GM21423 (cell line): ENCODE measurements around the gene PHLDB1.

ENCODE experiments used
- ATAC-seq: cut with Tn5 transposase; IDR thresholded peaks from one replicate; pipeline ENCODE4 v1.9.1; 2021; ENCODE audit warnings: mild to moderate bottlenecking, moderate library complexity; ENCODE audit not compliant: unreplicated experiment

PHLDB1 gene

DNA sequence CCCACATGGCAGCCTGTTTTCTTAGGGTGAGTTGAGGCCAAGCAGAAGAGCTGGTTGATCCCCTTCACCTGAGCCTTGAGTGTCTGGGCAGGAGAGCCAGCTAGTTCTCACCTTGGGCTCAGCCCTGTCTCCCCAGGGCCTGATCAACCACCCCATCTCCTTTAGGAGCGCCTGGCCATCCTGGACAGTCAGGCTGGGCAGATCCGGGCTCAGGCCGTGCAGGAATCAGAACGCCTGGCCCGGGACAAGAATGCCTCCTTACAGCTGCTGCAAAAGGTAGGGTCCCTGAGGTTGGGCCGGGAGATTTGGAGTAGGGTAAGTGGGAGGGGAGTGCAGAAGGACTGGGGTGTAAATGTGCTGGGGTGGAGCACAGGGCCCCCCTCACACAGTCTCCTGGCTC lies 31.3 kb downstream of the PHLDB1 start:
- ATAC-seq: no peak

GRCh38 chr11:118639899-118640298 lies 32.5 kb downstream of the PHLDB1 start:
- ATAC-seq: no peak

DNA sequence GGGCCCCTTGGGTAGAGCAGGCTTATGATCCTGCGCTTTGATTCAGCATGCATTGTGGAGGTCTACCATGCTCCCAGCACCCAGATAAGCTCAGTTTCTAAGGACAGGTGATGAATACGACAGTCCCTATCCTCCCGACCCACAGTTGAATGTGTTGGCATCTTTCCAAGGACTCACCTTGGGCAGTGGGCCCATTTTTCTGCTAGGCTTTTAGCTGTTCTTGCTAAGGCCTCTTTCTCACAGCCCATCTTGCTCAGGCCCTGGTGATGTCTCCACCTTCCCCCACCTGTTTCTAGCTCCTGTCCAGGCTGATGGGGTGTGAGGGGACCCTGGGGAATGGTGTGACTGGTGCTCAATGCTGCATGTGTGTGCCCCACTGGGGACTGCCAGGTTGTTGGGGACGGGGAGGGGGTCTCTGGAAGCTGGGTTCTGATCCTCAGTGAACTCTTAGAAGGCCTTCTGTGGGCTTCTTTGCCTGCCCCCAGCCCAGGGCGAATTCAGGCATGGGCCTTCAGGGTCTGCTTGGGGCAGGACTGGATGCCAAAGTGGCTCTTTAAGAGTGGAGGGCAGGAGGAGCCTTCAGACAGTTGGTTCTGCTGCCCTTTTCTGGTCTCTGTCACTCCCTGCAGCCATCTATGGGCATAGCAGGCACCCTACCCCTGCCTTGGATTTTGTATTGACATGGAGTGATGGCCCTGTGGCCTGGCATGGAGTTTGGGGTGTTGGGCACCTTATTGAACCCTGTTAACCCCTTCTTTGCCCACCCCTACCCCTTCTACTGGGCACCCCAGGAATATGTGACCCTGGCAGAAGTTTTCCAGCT lies 33.1 kb downstream of the PHLDB1 start:
- no peak for ATAC-seq

GRCh38 chr11:118641397-118642019 lies 34.1 kb downstream of the PHLDB1 start:
- no peak for ATAC-seq

DNA sequence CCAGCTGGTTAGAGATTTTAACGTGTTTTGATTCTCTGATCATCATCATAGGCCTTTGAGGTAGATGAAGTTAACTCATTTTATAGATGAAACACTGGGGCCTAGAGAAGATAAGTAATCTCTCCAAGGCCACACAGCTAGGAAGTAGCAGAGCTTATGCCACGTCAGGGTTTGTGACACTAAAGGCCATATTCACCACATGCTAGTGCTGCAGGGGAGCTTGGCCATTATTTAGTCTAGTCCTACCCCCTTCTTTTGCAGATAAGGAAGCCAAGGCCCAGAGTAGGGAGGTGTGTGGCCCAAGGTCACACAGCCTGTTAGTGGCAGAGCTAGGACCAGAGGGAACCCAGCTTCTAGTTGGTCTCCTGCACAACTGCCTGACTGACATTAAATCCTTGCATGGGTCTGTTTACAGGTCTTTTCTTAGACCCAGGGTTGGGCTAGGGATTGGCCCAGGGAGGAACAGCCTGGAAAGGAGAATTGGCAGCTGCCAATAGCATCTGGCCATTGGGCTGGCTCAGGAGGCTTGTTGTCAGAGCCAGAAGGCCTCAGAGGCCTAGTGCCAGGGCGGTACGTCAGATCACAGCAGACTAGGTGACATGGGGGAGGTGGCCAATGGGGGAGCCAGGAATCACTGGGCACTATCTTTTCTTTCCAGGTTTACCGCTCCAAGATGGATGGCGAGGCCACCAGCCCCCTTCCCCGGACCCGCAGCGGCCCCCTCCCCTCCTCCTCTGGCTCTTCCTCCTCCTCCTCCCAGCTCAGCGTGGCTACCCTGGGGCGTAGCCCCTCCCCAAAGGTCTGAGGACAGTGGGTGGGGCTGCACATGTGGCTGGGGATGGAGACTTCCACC lies 36.0 kb downstream of the PHLDB1 start:
- no peak for ATAC-seq

GRCh38 chr11:118643995-118644345 lies 36.6 kb downstream of the PHLDB1 start:
- no peak for ATAC-seq

GRCh38 chr11:118644496-118644895 lies 37.1 kb downstream of the PHLDB1 start:
- no peak for ATAC-seq

DNA sequence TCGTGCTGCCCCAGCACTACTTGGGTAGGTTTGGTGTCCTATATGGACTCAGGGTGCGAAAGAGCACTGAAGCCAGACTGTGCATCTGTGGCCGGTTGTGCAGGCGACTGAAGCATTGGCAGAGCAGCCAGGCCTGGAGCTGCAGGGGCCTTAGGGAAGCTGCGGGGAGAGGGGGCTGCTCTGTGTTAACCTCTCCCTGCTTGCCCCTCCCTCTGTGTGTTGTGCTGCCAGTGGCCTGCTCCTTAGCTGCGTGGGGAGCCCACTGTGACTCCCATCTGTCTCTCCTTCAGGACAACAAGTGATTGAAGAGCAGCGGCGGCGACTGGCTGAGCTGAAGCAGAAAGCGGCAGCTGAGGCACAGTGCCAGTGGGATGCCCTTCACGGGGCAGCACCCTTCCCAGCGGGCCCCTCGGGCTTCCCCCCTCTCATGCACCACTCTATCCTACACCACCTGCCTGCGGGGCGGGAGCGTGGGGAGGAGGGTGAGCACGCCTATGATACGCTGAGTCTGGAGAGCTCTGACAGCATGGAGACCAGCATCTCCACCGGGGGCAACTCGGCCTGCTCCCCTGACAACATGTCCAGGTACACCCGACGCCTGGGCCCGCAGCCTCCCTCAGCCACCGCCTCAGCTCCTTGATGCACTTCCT lies 37.8 kb downstream of the PHLDB1 start:
- ATAC-seq: no peak

DNA sequence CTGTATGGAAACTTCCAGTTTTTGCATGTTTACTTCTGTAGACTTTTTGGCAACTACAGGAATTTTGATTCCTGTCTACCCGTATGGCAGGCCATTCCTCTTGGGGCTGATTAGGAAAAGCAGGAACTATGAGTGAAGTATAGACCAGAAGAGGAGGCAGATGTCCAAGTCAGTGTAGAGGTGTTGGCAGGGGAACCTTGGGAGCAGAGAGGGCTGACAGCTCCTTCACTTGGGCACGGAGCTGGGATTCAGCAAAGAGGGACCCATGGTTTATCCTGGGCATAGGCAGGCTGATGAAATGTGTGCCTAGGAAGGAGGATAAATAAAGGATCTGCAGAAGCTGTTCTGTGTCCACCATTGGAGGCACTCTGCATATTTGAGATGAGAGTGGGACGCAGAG lies 39.0 kb downstream of the PHLDB1 start:
- ATAC-seq: no peak

GRCh38 chr11:118648291-118648690 lies 40.9 kb downstream of the PHLDB1 start:
- ATAC-seq: no peak

- no peak for ATAC-seq
Observed at GRCh38 chr11:118649941-118650340, 42.5 kb downstream of the PHLDB1 start.

GRCh38 chr11:118650366-118650765 lies 43.0 kb downstream of the PHLDB1 start:
- no peak for ATAC-seq

DNA sequence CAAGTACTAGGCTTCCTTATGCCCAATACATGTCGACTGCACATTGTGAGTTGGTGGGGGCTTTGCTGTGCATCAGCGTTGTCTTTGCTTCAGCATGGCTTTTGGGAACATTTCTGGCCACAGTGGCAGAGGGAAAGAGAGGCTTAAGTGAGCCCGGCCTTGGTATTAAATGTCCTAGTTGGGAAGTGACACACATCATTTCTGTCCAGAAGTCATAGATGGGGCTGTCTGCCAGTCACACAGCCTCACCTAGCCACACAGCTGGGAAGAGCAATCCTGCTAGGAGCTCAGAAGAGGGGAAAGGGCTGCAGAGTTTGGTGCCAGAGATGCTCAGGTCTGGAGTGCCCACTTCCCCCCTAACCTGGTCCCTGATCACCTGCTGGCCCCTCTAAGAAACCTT lies 44.4 kb downstream of the PHLDB1 start:
- ATAC-seq: no peak

GRCh38 chr11:118652681-118653181 lies 45.3 kb downstream of the PHLDB1 start:
- no peak for ATAC-seq

GRCh38 chr11:118653684-118654390 lies 46.4 kb downstream of the PHLDB1 start:
- no peak for ATAC-seq

GRCh38 chr11:118655486-118656190 lies 48.2 kb downstream of the PHLDB1 start:
- no peak for ATAC-seq

GRCh38 chr11:118656563-118657165 lies 49.2 kb downstream of the PHLDB1 start:
- ATAC-seq: no peak

DNA sequence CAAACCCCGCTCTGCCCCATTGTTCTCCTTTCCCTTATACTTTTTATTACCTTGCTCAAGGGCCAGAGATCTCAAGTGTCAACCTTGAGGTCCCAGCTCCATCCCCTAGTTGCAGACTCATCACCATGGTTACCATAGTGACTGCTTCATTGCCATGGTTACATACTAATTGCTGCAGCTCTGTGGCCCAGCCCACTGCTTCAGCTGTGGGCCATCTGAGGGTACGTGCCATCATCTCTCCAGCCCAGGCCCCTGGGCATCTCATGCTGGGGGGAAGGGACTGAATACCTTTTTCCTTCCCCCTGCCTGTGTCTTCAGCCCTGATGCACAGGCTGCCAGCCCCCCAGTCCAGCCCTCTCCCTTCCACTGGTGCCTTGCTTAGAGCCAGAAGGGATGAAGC lies 49.8 kb downstream of the PHLDB1 start:
- no peak for ATAC-seq

DNA sequence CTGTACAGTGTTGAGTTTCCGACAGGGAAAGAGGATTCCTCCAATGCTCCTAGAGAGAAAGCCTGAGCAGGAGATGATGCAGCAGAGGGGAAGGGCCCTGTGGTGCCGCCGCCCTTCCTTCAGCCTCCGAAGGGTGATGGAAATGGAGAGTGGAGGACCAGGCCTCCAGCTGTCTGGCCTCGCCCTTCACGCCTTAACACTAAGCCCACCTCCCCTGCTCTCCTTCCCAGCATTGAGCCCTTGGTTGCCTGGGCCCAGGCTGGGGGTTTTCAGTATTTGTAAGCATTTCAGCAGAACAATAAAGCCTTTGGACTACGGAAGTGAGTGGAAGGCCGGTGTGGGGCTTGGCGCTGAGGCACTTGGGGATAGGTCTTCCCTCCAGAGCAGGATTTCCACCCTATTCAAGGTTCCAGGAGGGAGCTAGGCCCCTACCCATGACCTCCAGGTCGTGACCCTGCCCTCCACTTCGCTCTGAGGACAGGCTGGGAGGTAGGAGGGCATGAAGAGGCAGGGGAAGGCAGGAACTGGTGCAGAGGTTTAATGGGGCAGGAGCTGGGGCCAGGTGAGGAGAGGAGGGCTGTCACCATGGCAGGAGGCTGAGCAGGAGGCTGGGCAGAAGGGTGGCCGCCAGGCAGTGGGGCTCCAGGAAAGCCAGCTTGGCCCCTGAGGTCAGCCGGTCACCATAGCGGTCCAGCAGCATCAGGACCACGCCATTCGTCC lies 50.5 kb downstream of the PHLDB1 start:
- no peak for ATAC-seq
